ENCODE results near the gene ARHGAP45.

- TF ChIP-seq, protein P1, sequence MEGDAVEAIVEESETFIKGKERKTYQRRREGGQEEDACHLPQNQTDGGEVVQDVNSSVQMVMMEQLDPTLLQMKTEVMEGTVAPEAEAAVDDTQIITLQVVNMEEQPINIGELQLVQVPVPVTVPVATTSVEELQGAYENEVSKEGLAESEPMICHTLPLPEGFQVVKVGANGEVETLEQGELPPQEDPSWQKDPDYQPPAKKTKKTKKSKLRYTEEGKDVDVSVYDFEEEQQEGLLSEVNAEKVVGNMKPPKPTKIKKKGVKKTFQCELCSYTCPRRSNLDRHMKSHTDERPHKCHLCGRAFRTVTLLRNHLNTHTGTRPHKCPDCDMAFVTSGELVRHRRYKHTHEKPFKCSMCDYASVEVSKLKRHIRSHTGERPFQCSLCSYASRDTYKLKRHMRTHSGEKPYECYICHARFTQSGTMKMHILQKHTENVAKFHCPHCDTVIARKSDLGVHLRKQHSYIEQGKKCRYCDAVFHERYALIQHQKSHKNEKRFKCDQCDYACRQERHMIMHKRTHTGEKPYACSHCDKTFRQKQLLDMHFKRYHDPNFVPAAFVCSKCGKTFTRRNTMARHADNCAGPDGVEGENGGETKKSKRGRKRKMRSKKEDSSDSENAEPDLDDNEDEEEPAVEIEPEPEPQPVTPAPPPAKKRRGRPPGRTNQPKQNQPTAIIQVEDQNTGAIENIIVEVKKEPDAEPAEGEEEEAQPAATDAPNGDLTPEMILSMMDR (conservative IDR thresholded peaks at IDR 0.05; ENCODE audit: low read depth, low read length), result no peak
- TF ChIP-seq EZH2 (IDR thresholded peaks at IDR 0.05; ENCODE audit: low read length, unreplicated experiment), result no peak
These were observed 40.8 kb downstream of the ARHGAP45 start for GRCh38 chr19:1107661-1108261.
